GM12801 (cell line): Measurements from ENCODE around the gene METTL16.

Source experiments
- TF ChIP-seq, protein P1 (sequence below): IDR thresholded peaks from one replicate; pipeline ENCODE4 v1.5.1; 2011; ENCODE audit warnings: control low read depth; ENCODE audit not compliant: insufficient read length; ENCODE audit errors: extremely low read depth

The METTL16 gene

DNA sequence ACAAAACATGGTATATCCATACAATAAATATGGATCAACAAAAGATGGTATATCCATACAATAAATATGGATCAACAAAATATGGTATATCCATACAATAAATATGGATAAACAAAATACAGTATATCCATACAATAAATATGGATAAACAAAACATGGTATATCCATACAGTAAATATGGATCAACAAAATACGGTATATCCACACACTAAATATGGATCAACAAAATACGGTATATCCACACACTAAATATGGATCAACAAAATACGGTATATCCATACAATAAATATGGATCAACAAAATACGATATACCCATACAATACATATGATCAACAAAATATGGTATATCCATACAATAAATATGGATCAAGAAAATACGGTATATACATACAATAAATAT is 8.1 kb downstream of the METTL16 start:
- TF ChIP-seq, protein P1, sequence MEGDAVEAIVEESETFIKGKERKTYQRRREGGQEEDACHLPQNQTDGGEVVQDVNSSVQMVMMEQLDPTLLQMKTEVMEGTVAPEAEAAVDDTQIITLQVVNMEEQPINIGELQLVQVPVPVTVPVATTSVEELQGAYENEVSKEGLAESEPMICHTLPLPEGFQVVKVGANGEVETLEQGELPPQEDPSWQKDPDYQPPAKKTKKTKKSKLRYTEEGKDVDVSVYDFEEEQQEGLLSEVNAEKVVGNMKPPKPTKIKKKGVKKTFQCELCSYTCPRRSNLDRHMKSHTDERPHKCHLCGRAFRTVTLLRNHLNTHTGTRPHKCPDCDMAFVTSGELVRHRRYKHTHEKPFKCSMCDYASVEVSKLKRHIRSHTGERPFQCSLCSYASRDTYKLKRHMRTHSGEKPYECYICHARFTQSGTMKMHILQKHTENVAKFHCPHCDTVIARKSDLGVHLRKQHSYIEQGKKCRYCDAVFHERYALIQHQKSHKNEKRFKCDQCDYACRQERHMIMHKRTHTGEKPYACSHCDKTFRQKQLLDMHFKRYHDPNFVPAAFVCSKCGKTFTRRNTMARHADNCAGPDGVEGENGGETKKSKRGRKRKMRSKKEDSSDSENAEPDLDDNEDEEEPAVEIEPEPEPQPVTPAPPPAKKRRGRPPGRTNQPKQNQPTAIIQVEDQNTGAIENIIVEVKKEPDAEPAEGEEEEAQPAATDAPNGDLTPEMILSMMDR: no peak

DNA sequence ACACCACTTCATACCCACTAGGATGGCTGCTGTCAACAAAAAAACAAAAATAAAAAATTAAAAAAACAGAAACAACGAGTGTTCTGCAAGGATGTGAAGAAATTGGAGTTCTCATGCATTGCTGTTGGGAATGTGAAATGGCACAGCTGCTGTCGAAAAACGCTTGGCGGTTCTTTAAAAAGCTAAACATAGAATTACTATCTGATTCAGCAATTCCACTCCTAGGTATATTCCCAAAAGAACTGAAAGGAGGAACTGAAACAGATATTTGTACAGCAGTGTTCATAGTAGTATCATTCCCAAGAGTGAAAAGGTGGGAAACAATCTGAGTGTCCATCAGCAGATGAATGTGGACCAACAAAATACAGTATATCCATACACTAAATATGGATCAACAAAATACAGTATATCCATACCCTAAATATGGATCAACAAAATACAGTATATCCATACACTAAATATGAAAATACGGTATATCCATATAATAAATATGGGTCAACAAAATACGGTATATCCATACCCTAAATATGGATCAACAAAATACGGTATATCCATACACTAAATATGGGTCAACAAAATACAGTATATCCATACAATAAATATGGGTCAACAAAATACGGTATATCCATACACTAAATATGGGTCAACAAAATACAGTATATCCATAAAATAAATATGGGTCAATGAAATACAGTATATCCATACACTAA is 8.7 kb downstream of the METTL16 start:
- TF ChIP-seq, protein P1: no peak

DNA sequence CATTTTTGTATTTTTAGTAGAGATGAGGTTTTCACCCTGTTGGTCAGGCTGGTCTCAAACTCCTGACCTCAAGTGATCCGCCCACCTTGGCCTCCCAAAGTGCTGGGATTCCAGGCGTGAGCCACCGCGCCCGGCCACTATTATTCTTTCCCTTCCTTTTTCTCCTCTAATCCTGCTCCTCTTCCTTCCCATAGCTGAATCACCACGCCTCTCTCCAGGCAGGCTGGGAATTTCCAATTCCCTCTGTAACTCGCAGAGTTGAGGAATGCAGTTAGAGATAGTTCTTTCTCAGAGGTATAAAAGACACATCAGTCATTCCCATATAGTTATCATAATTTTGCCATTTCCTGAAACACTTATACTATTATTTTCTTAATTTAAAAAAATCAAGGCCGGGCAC is 11.2 kb downstream of the METTL16 start:
- TF ChIP-seq, protein P1: no peak

DNA sequence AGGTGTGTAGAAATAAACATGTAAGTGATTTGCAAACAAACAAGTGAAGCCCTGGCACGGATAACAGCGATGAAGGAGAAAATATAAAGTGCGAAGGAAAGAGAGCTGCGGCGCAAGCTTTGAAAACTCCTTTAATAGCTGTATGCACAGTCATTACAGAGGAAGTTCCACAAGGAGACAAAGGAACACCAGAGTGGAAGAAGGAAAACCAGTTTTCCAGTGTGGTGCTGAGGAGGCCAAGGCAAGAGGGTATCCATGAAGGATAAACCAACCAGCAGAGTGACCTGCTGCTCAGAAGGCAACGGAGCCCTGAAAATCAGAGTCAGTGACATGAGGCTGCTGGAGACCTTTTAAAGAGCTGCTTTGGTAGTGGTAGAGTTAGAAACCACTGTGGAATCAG is 24.4 kb downstream of the METTL16 start:
- TF ChIP-seq, protein P1: no peak

DNA sequence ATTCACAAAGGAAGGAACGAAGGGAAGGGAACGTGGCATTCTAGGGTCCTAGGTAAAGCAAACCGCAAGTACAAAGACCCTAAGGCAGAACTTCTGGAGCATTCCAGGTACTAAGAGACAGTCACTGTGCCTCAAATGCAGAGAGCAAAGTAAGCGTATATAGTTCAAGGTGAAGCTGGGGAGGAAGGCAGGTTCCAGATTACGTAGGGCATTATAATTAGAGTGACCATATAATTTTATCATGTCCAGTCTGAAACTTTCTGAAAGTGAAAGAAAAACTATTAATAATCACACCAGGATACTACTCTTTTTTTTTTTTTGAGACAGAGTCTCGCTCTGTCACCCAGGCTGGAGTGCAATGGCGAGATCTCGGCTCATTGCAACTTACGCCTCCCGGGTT is 25.7 kb downstream of the METTL16 start:
- TF ChIP-seq, protein P1: no peak

DNA sequence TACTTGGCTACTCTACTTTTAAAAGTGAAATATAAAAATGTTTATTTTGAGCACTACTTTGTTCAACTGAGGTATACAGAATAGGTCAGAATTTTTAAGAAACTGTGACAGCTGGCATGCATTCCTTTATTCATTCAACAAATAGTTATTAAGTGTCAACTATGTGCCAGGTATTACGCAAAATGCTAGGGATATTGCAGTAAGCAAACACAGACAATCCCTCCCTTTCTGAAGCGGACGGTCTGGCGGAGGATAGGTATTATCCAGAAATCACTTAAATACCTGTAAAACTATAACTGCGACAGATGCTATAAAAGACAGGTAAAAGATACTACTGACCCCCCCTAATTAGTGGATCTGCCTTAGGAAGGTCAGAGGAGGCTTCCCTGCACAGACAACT is 26.1 kb downstream of the METTL16 start:
- TF ChIP-seq, protein P1: no peak

DNA sequence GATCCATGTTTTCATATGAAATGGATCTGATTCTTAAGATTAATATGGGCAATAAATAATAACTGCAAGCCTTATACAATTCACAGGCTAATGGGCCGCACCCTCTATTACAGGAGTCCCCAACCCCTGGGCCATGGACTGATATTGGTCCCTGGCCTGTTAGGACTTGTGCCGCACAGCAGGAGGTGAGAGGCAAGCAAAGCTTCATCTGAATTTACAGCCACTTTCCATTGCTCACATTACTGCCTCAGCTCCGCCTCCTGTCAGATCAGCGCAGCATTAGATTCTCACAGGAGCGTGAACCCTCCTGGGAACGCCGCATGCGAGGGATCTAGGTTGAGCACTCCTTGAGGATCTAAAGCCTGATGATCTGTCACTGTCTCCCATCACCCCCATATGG is 26.8 kb downstream of the METTL16 start:
- TF ChIP-seq, protein P1: no peak
